GM23338 (cell line): ENCODE results near the gene MRAS. TPM values are rescaled to one million over a fixed set of nuclear protein-coding genes. Genes with fewer than 3 reads are reported as not detected.

Experiments used
- ATAC-seq: fragments of 200-7000 bp; cut with Tn5 transposase; 3 replicates; pipeline ENCODE4 v1.9.1; 2020
- DNase-seq: peaks from one replicate; pipeline ENCODE4 v3.0.0-alpha.2; 2015; ENCODE audit warnings: low spot score
- H2AFZ ChIP-seq: fragments of 200-600 bp; sonication (generic); 2 replicates; pipeline ENCODE4 v1.8.0; 2016; ENCODE audit warnings: antibody characterized with exemption, mild to moderate bottlenecking, moderate library complexity
- H3F3A ChIP-seq: fragments of 200-600 bp; sonication (generic); replicated peaks from 2 replicates; pipeline ENCODE4 v1.8.0; 2017; ENCODE audit warnings: antibody characterized with exemption, mixed run types, low read depth
- H3K27ac ChIP-seq: fragments of 200-600 bp; sonication (generic); 2 replicates; pipeline ENCODE4 v1.6.1; 2016; ENCODE audit warnings: low read depth
- H3K27me3 ChIP-seq: fragments of 200-600 bp; sonication (generic); 2 replicates; pipeline ENCODE4 v1.8.0; 2016; ENCODE audit warnings: mild to moderate bottlenecking, mixed run types, moderate library complexity; ENCODE audit not compliant: insufficient read depth
- H3K36me3 ChIP-seq: fragments of 200-600 bp; sonication (generic); 2 replicates; pipeline ENCODE4 v1.8.0; 2016; ENCODE audit warnings: mild to moderate bottlenecking; ENCODE audit not compliant: insufficient read depth
- H3K4me1 ChIP-seq: fragments of 200-600 bp; sonication (generic); 2 replicates; pipeline ENCODE4 v1.8.0; 2016; ENCODE audit warnings: mild to moderate bottlenecking, moderate library complexity; ENCODE audit not compliant: insufficient read depth
- H3K4me2 ChIP-seq: fragments of 200-600 bp; sonication (generic); 2 replicates; pipeline ENCODE4 v1.7.1; 2017; ENCODE audit warnings: mixed run types
- H3K4me3 ChIP-seq: fragments of 200-600 bp; sonication (generic); 2 replicates; pipeline ENCODE4 v1.6.1; 2016; ENCODE audit warnings: mixed run types
- H3K79me2 ChIP-seq: fragments of 200-600 bp; sonication (generic); replicated peaks from 2 replicates; pipeline ENCODE4 v1.8.0; 2017; ENCODE audit warnings: mild to moderate bottlenecking; ENCODE audit not compliant: insufficient read depth
- H3K9me2 ChIP-seq: fragments of 200-600 bp; sonication (generic); 2 replicates; pipeline ENCODE4 v1.8.0; 2017; ENCODE audit not compliant: insufficient read depth
- H4K20me1 ChIP-seq: fragments of 200-600 bp; sonication (generic); replicated peaks from 2 replicates; pipeline ENCODE4 v1.8.0; 2017; ENCODE audit warnings: mild to moderate bottlenecking; ENCODE audit not compliant: insufficient read depth
- H3K27ac Mint-ChIP-seq: 2 replicates; pipeline ENCODE4 v1.8.0; 2020; ENCODE audit warnings: inconsistent platforms, mild to moderate bottlenecking, moderate library complexity, mixed read lengths
- H3K27me3 Mint-ChIP-seq: 3 replicates; pipeline ENCODE4 v1.8.0; 2022; ENCODE audit warnings: low read depth, mild to moderate bottlenecking, moderate library complexity, mixed read lengths, inconsistent platforms; ENCODE audit not compliant: insufficient read depth, poor library complexity
- H3K36me3 Mint-ChIP-seq: 3 replicates; pipeline ENCODE4 v1.8.0; 2021; ENCODE audit warnings: low read depth, mild to moderate bottlenecking, inconsistent platforms, moderate library complexity, mixed read lengths
- H3K4me1 Mint-ChIP-seq: 3 replicates; pipeline ENCODE4 v1.8.0; 2020; ENCODE audit warnings: mild to moderate bottlenecking, inconsistent platforms, mixed read lengths
- H3K4me3 Mint-ChIP-seq: 3 replicates; pipeline ENCODE4 v1.8.0; 2021; ENCODE audit warnings: moderate library complexity, mild to moderate bottlenecking, inconsistent platforms, mixed read lengths
- H3K9me3 Mint-ChIP-seq: 3 replicates; pipeline ENCODE4 v1.8.0; 2020; ENCODE audit warnings: moderate library complexity, mild to moderate bottlenecking, inconsistent platforms, mixed read lengths
- CREB1 ChIP-seq: fragments of 250-450 bp; sonication (Bioruptor Pico); IDR thresholded peaks from 2 replicates; pipeline ENCODE4 v1.5.0; 2020; ENCODE audit warnings: low read depth, mild to moderate bottlenecking, moderate library complexity
- EZH2 ChIP-seq: fragments of 200-600 bp; sonication (generic); IDR thresholded peaks from one replicate; pipeline ENCODE4 v1.8.0; 2017; ENCODE audit warnings: antibody characterized with exemption, mild to moderate bottlenecking, low read depth; ENCODE audit not compliant: unreplicated experiment
- EZH2phosphoT487 ChIP-seq: fragments of 200-600 bp; sonication (generic); IDR thresholded peaks from one replicate; pipeline ENCODE4 v1.8.1; 2018; ENCODE audit warnings: antibody characterized with exemption; ENCODE audit not compliant: unreplicated experiment
- JUNB ChIP-seq: IDR thresholded peaks from one replicate; pipeline ENCODE4 v1.6.1; 2016; ENCODE audit warnings: antibody characterized with exemption; ENCODE audit not compliant: unreplicated experiment
- STAT1 ChIP-seq: IDR thresholded peaks from one replicate; pipeline ENCODE4 v1.6.1; 2016; ENCODE audit warnings: antibody characterized with exemption; ENCODE audit not compliant: unreplicated experiment
- ZNF114 ChIP-seq: fragments of 250-450 bp; sonication (Bioruptor Pico); IDR thresholded peaks from 2 replicates; pipeline ENCODE4 v1.5.0; 2020; ENCODE audit warnings: mild to moderate bottlenecking, moderate library complexity
- polyA plus RNA-seq: library from polyadenylated mRNA; unstranded; fragments of >200 nt; fragmentation: Nextera tagmentation; extraction: Ambion mirVana; gene quantifications from 2 replicates; pipeline ENCODE4 v1.2.1, GENCODE V29; 2016
- total RNA-seq: library from RNA; depleted of rRNA; stranded (reverse); fragments of >200 nt; shearing (Covaris generic); gene quantifications from 2 replicates; pipeline ENCODE4 v1.2.3, GENCODE V29; 2014
- TF ChIP-seq, protein P1 (sequence below), 2 experiments: fragments of 200-600 bp in 1 of 2; sonication (generic) in 1 of 2; conservative IDR thresholded peaks; 2 replicates each; pipeline versions ENCODE4 v1.5.1 to v1.6.1; 2016 to 2017; ENCODE audit warnings: antibody characterized with exemption in 2 of 2, low read depth in 2 of 2, mild to moderate bottlenecking in 2 of 2, moderate library complexity in 1 of 2
- TF ChIP-seq, protein P2 (sequence below): fragments of 250-450 bp; sonication (Bioruptor Pico); IDR thresholded peaks from 2 replicates; pipeline ENCODE4 v1.5.0; 2020; ENCODE audit warnings: mild to moderate bottlenecking, moderate library complexity

MRAS gene
- total and polyA plus RNA-seq, 2 experiments from 2014 or later, result 9.1 to 10.2 TPM

DNA sequence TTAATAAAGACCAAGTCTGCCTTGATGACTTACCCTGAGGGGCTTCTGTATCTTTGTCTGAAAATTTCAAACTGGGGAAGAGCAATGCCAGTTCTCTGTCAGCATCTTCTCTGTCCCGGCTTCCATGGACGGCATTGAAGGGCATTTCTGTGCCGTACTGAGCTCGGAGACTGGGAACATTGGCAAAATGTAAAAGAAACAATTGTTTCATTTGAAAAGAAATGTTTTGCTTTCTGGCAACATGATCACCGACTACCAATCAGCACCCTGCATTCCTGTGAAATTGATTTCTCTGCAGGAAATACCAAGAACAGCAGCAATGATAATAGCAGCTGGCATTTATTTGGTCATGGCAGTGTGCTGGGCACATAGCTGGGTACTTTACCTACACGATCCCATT, 44.9 kb upstream of the MRAS start:
- Histone ChIP-seq H3K9me2 (peaks cover 12% of the 10 kb centered on the region; the same call in 1 of the 2 replicates), H3K36me3 (0 out of 2 replicates have a peak, but pooled peaks cover 3% of the 10 kb centered on the region), H2AFZ (no peak overlapping the region), H3K4me2 (no peak overlapping the region), H3K79me2 (no peaks in the 10 kb centered on the region), H3K4me1 (no peaks in the 10 kb centered on the region), H3K27ac (no peak overlapping the region), H3K4me3 (no peak overlapping the region), H3F3A (no peaks in the 10 kb centered on the region), H4K20me1 (no peaks in the 10 kb centered on the region), H3K27me3 (no peaks in the 10 kb centered on the region)
- H3K4me3 Mint-ChIP-seq, result no peak overlapping the region
- H3K36me3 Mint-ChIP-seq, result peaks cover 13% of the 10 kb centered on the region
- peaks cover 13% of the 10 kb centered on the region for H3K9me3 Mint-ChIP-seq
- ATAC-seq (no peak), DNase-seq (no peak)
- H3K4me1 Mint-ChIP-seq, result no peaks in the 10 kb centered on the region
- H3K27me3 Mint-ChIP-seq, result peaks cover 6% of the 10 kb centered on the region
- no peak overlapping the region for H3K27ac Mint-ChIP-seq
- TF ChIP-seq EZH2phosphoT487, result no peak
- TF ChIP-seq ZNF114 (CRISPR knock-in tag), result no peak
- no peak for TF ChIP-seq CREB1 (CRISPR knock-in tag)
- TF ChIP-seq EZH2, result no peak
- no peak for TF ChIP-seq STAT1
- TF ChIP-seq, protein P1, sequence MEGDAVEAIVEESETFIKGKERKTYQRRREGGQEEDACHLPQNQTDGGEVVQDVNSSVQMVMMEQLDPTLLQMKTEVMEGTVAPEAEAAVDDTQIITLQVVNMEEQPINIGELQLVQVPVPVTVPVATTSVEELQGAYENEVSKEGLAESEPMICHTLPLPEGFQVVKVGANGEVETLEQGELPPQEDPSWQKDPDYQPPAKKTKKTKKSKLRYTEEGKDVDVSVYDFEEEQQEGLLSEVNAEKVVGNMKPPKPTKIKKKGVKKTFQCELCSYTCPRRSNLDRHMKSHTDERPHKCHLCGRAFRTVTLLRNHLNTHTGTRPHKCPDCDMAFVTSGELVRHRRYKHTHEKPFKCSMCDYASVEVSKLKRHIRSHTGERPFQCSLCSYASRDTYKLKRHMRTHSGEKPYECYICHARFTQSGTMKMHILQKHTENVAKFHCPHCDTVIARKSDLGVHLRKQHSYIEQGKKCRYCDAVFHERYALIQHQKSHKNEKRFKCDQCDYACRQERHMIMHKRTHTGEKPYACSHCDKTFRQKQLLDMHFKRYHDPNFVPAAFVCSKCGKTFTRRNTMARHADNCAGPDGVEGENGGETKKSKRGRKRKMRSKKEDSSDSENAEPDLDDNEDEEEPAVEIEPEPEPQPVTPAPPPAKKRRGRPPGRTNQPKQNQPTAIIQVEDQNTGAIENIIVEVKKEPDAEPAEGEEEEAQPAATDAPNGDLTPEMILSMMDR (conservative IDR thresholded peaks at IDR 0.05; ENCODE audit: low read depth in 2 of 2), result no peak
- TF ChIP-seq, protein P2, sequence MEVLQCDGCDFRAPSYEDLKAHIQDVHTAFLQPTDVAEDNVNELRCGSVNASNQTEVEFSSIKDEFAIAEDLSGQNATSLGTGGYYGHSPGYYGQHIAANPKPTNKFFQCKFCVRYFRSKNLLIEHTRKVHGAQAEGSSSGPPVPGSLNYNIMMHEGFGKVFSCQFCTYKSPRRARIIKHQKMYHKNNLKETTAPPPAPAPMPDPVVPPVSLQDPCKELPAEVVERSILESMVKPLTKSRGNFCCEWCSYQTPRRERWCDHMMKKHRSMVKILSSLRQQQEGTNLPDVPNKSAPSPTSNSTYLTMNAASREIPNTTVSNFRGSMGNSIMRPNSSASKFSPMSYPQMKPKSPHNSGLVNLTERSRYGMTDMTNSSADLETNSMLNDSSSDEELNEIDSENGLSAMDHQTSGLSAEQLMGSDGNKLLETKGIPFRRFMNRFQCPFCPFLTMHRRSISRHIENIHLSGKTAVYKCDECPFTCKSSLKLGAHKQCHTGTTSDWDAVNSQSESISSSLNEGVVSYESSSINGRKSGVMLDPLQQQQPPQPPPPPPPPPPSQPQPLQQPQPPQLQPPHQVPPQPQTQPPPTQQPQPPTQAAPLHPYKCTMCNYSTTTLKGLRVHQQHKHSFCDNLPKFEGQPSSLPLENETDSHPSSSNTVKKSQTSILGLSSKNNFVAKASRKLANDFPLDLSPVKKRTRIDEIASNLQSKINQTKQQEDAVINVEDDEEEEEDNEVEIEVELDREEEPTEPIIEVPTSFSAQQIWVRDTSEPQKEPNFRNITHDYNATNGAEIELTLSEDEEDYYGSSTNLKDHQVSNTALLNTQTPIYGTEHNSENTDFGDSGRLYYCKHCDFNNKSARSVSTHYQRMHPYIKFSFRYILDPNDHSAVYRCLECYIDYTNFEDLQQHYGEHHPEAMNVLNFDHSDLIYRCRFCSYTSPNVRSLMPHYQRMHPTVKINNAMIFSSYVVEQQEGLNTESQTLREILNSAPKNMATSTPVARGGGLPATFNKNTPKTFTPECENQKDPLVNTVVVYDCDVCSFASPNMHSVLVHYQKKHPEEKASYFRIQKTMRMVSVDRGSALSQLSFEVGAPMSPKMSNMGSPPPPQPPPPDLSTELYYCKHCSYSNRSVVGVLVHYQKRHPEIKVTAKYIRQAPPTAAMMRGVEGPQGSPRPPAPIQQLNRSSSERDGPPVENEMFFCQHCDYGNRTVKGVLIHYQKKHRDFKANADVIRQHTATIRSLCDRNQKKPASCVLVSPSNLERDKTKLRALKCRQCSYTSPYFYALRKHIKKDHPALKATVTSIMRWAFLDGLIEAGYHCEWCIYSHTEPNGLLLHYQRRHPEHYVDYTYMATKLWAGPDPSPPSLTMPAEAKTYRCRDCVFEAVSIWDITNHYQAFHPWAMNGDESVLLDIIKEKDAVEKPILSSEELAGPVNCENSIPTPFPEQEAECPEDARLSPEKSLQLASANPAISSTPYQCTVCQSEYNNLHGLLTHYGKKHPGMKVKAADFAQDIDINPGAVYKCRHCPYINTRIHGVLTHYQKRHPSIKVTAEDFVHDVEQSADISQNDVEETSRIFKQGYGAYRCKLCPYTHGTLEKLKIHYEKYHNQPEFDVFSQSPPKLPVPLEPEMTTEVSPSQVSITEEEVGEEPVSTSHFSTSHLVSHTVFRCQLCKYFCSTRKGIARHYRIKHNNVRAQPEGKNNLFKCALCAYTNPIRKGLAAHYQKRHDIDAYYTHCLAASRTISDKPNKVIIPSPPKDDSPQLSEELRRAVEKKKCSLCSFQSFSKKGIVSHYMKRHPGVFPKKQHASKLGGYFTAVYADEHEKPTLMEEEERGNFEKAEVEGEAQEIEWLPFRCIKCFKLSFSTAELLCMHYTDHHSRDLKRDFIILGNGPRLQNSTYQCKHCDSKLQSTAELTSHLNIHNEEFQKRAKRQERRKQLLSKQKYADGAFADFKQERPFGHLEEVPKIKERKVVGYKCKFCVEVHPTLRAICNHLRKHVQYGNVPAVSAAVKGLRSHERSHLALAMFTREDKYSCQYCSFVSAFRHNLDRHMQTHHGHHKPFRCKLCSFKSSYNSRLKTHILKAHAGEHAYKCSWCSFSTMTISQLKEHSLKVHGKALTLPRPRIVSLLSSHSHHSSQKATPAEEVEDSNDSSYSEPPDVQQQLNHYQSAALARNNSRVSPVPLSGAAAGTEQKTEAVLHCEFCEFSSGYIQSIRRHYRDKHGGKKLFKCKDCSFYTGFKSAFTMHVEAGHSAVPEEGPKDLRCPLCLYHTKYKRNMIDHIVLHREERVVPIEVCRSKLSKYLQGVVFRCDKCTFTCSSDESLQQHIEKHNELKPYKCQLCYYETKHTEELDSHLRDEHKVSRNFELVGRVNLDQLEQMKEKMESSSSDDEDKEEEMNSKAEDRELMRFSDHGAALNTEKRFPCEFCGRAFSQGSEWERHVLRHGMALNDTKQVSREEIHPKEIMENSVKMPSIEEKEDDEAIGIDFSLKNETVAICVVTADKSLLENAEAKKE (CRISPR knock-in tag), result no peak
- TF ChIP-seq JUNB, result no peak
